Occipital lobe (tissue), 2 donors: Measurements from ENCODE around the gene CAVIN3. TPM values are rescaled to one million over a fixed set of nuclear protein-coding genes. Genes with fewer than 3 reads are reported as not detected.

Experiments used
- DNase-seq: peaks from one replicate; lab custom pipeline; 2025; lab: John Stamatoyannopoulos, UW
- total RNA-seq: library from RNA; depleted of rRNA; stranded (reverse); fragments of >200 nt; gene quantifications from one replicate; pipeline ENCODE4 v1.2.3, GENCODE V29; 2014

CAVIN3 gene
- total RNA-seq, 1 donor from 2014 or later: 2.5 TPM

DNA sequence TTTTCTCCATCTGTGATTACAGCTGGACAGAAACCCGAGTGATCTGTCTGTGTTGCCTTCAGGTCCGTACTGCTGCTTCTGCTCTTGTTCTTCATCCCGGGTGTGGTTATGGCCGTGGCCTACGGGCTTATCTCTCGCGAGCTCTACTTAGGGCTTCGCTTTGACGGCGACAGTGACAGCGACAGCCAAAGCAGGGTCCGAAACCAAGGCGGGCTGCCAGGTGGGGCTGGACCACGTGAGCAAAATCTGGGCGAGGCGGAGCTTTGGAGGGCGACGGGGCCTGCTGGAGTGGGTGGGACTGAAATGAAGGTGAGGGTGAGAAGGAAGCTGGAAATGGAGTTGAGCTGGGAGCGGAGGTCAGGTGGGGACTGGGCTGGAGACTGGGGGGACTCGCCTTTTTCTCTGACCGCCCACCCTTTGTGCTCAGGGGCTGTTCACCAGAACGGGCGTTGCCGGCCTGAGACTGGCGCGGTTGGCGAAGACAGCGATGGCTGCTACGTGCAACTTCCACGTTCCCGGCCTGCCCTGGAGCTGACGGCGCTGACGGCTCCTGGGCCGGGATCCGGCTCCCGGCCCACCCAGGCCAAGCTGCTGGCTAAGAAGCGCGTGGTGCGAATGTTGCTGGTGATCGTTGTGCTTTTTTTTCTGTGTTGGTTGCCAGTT is 49.6 kb downstream of the CAVIN3 start:
- DNase-seq: no peak

DNA sequence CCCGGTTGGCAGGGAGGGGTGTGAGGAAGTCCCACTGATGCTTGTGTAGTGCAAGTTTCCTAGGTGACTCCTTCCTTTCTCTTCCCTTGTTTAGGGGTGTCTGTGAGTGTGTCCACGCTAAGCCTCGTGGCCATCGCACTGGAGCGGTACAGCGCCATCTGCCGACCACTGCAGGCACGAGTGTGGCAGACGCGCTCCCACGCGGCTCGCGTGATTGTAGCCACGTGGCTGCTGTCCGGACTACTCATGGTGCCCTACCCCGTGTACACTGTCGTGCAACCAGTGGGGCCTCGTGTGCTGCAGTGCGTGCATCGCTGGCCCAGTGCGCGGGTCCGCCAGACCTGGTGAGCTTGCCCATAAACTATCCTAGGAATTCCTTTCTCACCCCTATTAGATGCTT is 50.3 kb downstream of the CAVIN3 start:
- DNase-seq: no peak

Other genes with a start within 250 kb of the CAVIN3 start
- gene OR56B4, start 212.8 kb downstream of the CAVIN3 start, total RNA-seq: not detected
- not detected for gene OR52B2, start 150.2 kb downstream of the CAVIN3 start, total RNA-seq
- gene OR52W1, start 121.3 kb downstream of the CAVIN3 start, total RNA-seq: not detected
- gene C11orf42, start 114.9 kb downstream of the CAVIN3 start, total RNA-seq: not detected
- 19.8 TPM for gene FHIP1B, start 85.9 kb downstream of the CAVIN3 start, total RNA-seq
- gene CNGA4, start 81.4 kb downstream of the CAVIN3 start, total RNA-seq: 0.31 TPM
- gene CCKBR, start 60.7 kb downstream of the CAVIN3 start, total RNA-seq: 5.3 TPM
- gene SMPD1, start 70.0 kb upstream of the CAVIN3 start, total RNA-seq: 8.1 TPM
- 266 TPM for gene APBB1, start 98.6 kb upstream of the CAVIN3 start, total RNA-seq
- 2.3 TPM for gene HPX, start 120.5 kb upstream of the CAVIN3 start, total RNA-seq
- 65.4 TPM for gene TRIM3, start 153.4 kb upstream of the CAVIN3 start, total RNA-seq
- gene ARFIP2, start 160.8 kb upstream of the CAVIN3 start, total RNA-seq: 25.3 TPM
- 26.7 TPM for gene TIMM10B, start 161.0 kb upstream of the CAVIN3 start, total RNA-seq
- gene DNHD1, start 176.8 kb upstream of the CAVIN3 start, total RNA-seq: 3.4 TPM